ENCODE measurements around the gene IGF2BP3.

The IGF2BP3 gene

DNA sequence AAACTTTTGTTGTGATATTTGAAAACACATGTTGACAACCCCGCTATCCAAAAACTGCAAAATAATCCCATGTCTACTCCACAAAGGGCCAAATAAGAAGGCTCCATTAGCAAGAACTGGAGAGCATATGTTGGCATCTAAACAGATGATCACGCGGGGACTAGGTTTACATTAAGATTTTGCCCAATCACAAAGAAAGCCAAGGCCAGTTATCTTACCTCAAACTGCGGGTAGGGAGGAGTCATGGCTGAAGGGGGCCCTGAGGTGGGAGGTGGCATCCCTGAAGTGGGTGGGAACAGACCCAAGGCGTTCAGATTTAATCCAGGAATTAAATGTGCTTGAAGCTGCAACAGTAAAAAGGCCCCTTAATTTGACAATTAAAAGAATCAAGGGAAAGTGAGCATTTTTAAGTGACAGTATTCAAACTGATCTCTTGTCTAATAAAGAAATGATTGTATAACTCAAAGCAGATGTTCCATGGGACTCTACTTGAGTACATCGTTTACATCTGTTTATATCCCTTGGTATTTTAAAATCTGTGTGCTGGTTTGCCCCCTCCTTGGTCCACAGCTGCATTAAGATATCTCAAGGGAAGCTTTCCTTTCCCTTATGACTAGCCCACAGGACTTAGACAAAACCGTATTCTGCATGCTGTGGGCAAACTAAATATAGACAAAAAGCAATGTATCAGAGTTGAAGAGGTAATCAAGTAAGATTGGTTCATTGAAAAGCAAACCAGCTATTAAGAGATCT is 128.3 kb downstream of the IGF2BP3 start:
- H3K79me2 ChIP-seq (ENCODE audit: insufficient read depth, low read depth): no peaks in the 10 kb centered on the region; the same call in 1 of the 2 replicates
- no peak overlapping the region for H3K4me3 ChIP-seq (IDR thresholded peaks at IDR 0.05; ENCODE audit: insufficient read depth, low read depth, low read length)
- H3K36me3 ChIP-seq (ENCODE audit: insufficient read depth): peaks cover 6% of the 10 kb centered on the region; the same call in 1 of the 2 replicates
- H3K27me3 ChIP-seq (ENCODE audit: insufficient read depth, low read depth): no peaks in the 10 kb centered on the region
- H2AFZ ChIP-seq (ENCODE audit: low read depth): no peak overlapping the region
- H3K9ac ChIP-seq: no peak overlapping the region
- H4K20me1 ChIP-seq (ENCODE audit: insufficient read depth): 0 out of 2 replicates have a peak, but pooled peaks cover 3% of the 10 kb centered on the region
- H3K27ac ChIP-seq: no peak overlapping the region
- H3K4me2 ChIP-seq: no peak overlapping the region
- TF ChIP-seq, protein P1, sequence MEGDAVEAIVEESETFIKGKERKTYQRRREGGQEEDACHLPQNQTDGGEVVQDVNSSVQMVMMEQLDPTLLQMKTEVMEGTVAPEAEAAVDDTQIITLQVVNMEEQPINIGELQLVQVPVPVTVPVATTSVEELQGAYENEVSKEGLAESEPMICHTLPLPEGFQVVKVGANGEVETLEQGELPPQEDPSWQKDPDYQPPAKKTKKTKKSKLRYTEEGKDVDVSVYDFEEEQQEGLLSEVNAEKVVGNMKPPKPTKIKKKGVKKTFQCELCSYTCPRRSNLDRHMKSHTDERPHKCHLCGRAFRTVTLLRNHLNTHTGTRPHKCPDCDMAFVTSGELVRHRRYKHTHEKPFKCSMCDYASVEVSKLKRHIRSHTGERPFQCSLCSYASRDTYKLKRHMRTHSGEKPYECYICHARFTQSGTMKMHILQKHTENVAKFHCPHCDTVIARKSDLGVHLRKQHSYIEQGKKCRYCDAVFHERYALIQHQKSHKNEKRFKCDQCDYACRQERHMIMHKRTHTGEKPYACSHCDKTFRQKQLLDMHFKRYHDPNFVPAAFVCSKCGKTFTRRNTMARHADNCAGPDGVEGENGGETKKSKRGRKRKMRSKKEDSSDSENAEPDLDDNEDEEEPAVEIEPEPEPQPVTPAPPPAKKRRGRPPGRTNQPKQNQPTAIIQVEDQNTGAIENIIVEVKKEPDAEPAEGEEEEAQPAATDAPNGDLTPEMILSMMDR (conservative IDR thresholded peaks at IDR 0.05; ENCODE audit: low read depth, low read length): no peak
- H3K4me1 ChIP-seq (ENCODE audit: low read depth, poor library complexity, severe bottlenecking): peaks cover 5% of the 10 kb centered on the region

DNA sequence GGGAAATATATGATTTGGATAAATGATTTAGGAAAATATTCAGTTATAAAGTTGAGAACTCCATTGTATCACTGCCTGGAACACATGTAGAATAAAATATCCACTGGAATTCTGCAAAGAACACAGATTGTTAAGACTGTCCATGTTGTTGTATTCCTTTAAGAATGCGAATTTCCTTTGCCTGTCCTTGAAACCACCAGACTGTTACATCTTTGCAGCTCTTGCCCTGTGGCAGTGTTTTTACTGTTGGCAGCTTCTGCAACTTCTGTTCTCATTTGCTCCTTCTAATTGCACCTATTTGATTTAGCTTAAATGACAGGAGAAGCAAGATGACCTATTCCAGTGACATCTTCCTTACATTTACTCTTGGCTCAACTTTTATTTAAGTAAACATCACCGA is 131.4 kb downstream of the IGF2BP3 start:
- Histone ChIP-seq H3K4me3 (IDR thresholded peaks at IDR 0.05; ENCODE audit: insufficient read depth, low read depth, low read length) (no peak overlapping the region), H3K36me3 (ENCODE audit: insufficient read depth) (peaks cover 5% of the 10 kb centered on the region; the same call in 1 of the 2 replicates), H3K4me1 (ENCODE audit: low read depth, poor library complexity, severe bottlenecking) (no peaks in the 10 kb centered on the region), H3K27ac (no peak overlapping the region), H3K4me2 (no peak overlapping the region), H3K27me3 (ENCODE audit: insufficient read depth, low read depth) (no peaks in the 10 kb centered on the region), H3K9ac (no peak overlapping the region), H3K79me2 (ENCODE audit: insufficient read depth, low read depth) (no peaks in the 10 kb centered on the region; the same call in 1 of the 2 replicates), H4K20me1 (ENCODE audit: insufficient read depth) (0 out of 2 replicates have a peak, but pooled peaks cover 3% of the 10 kb centered on the region), H2AFZ (ENCODE audit: low read depth) (no peak overlapping the region)
- TF ChIP-seq, protein P1 (conservative IDR thresholded peaks at IDR 0.05; ENCODE audit: low read depth, low read length): no peak

DNA sequence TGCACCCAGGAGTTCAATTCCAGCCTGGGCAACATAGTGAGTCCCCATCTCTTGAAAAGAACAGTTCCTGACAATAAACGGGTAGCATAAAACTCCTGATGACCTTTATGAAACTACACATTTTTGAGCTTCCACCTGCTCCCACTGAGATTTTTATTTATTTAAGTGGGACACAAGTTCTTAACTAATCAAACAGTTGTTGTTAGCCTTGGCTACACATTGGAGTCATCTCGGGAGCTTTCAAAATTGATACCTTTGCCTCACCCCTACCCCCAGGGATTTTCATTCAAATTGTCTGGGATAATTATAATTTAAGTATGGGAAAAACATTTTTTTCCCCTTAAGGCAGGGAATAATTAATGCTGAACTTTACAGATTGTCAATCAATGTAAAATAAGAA is 131.9 kb downstream of the IGF2BP3 start:
- H3K4me1 ChIP-seq (ENCODE audit: low read depth, poor library complexity, severe bottlenecking): no peaks in the 10 kb centered on the region
- H3K4me3 ChIP-seq (IDR thresholded peaks at IDR 0.05; ENCODE audit: insufficient read depth, low read depth, low read length): no peak overlapping the region
- H4K20me1 ChIP-seq (ENCODE audit: insufficient read depth): 0 out of 2 replicates have a peak, but pooled peaks cover 3% of the 10 kb centered on the region
- H3K9ac ChIP-seq: no peak overlapping the region
- no peak overlapping the region for H2AFZ ChIP-seq (ENCODE audit: low read depth)
- TF ChIP-seq, protein P1 (conservative IDR thresholded peaks at IDR 0.05; ENCODE audit: low read depth, low read length): no peak
- H3K27ac ChIP-seq: no peak overlapping the region
- no peak overlapping the region for H3K4me2 ChIP-seq
- H3K36me3 ChIP-seq (ENCODE audit: insufficient read depth): peaks cover 5% of the 10 kb centered on the region; the same call in 1 of the 2 replicates
- no peaks in the 10 kb centered on the region for H3K27me3 ChIP-seq (ENCODE audit: insufficient read depth, low read depth)
- no peaks in the 10 kb centered on the region; the same call in 1 of the 2 replicates for H3K79me2 ChIP-seq (ENCODE audit: insufficient read depth, low read depth)

DNA sequence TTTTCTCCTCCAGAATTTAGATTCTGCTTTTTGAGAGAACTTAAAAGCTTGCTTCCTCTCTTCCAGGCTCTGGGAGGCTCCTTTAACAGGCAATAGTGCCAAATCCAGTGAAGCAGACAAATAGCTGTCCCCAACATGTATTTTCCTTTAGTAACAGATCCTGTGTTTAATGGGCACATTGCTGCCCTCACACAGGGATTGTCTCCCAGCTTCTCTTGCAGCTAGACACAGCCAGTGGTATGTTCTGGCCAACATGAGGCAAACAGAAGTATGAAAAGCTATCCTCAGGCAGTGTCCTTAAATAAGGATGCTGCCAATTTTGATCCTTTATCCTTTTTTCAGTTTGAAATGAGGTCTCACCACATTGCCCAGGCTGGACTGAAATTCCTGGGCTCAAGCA is 132.9 kb downstream of the IGF2BP3 start:
- H4K20me1 ChIP-seq (ENCODE audit: insufficient read depth): 0 out of 2 replicates have a peak, but pooled peaks cover 3% of the 10 kb centered on the region
- peaks cover 10% of the 10 kb centered on the region; the same call in 1 of the 2 replicates for H3K79me2 ChIP-seq (ENCODE audit: insufficient read depth, low read depth)
- peaks cover 5% of the 10 kb centered on the region; the same call in 1 of the 2 replicates for H3K36me3 ChIP-seq (ENCODE audit: insufficient read depth)
- H3K27ac ChIP-seq: no peak overlapping the region
- no peak overlapping the region for H3K4me2 ChIP-seq
- H3K27me3 ChIP-seq (ENCODE audit: insufficient read depth, low read depth): no peaks in the 10 kb centered on the region
- H3K4me3 ChIP-seq (IDR thresholded peaks at IDR 0.05; ENCODE audit: insufficient read depth, low read depth, low read length): no peak overlapping the region
- TF ChIP-seq, protein P1 (conservative IDR thresholded peaks at IDR 0.05; ENCODE audit: low read depth, low read length): no peak
- H2AFZ ChIP-seq (ENCODE audit: low read depth): no peak overlapping the region
- H3K9ac ChIP-seq: no peak overlapping the region
- H3K4me1 ChIP-seq (ENCODE audit: low read depth, poor library complexity, severe bottlenecking): no peaks in the 10 kb centered on the region

Data from KMS-11 (cell line).